ENCODE results near the gene PLGRKT. TPM values are rescaled to one million over a fixed set of nuclear protein-coding genes. Genes with fewer than 3 reads are reported as not detected.

Gene PLGRKT
- total and polyA plus RNA-seq, 2 experiments from 2014 or later: 13.1 to 31.5 TPM

DNA sequence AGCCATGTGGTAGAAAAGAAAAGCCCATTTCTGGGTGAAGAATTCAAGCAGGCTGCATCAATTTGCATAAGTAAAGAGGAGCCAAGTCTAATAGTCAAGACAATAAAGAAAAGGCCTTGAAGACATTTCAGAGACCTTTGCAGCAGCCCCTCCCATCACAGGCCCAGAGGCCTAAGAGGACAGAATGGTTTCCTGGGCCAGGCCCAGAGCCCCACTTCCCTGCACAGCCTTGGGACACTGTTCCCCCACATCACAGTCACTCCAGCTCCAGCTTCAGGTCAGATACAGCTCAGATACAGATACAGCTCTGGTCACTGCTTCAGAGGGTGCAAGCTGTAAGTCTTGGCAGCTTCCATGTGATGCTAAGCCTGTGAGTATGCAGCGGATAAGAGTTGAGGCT is 29.1 kb downstream of the PLGRKT start:
- no peak for DNase-seq (ENCODE audit: low spot score)
- H4K20me1 ChIP-seq (replicated peaks; ENCODE audit: insufficient read depth): no peaks in the 10 kb centered on the region
- H3K4me1 ChIP-seq (ENCODE audit: insufficient read depth): no peaks in the 10 kb centered on the region
- H3K9me2 ChIP-seq (ENCODE audit: insufficient read depth): no peaks in the 10 kb centered on the region
- H3K4me2 ChIP-seq: no peak overlapping the region
- TF ChIP-seq NANOG (IDR thresholded peaks at IDR 0.05; ENCODE audit: borderline replicate concordance) (no peak), ZNF114 (CRISPR knock-in tag; IDR thresholded peaks at IDR 0.05) (no peak), JUNB (IDR thresholded peaks at IDR 0.05; ENCODE audit: unreplicated experiment) (no peak), CREB1 (CRISPR knock-in tag; IDR thresholded peaks at IDR 0.05; ENCODE audit: low read depth) (no peak), EZH2phosphoT487 (IDR thresholded peaks at IDR 0.05; ENCODE audit: unreplicated experiment) (no peak), EZH2 (IDR thresholded peaks at IDR 0.05; ENCODE audit: low read depth, unreplicated experiment) (no peak), STAT1 (IDR thresholded peaks at IDR 0.05; ENCODE audit: unreplicated experiment) (no peak), ZNF331 (CRISPR knock-in tag; IDR thresholded peaks at IDR 0.05; ENCODE audit: low read depth) (no peak), POLR2AphosphoS5 (IDR thresholded peaks at IDR 0.05; ENCODE audit: low read depth) (no peak)
- TF ChIP-seq, protein P1, sequence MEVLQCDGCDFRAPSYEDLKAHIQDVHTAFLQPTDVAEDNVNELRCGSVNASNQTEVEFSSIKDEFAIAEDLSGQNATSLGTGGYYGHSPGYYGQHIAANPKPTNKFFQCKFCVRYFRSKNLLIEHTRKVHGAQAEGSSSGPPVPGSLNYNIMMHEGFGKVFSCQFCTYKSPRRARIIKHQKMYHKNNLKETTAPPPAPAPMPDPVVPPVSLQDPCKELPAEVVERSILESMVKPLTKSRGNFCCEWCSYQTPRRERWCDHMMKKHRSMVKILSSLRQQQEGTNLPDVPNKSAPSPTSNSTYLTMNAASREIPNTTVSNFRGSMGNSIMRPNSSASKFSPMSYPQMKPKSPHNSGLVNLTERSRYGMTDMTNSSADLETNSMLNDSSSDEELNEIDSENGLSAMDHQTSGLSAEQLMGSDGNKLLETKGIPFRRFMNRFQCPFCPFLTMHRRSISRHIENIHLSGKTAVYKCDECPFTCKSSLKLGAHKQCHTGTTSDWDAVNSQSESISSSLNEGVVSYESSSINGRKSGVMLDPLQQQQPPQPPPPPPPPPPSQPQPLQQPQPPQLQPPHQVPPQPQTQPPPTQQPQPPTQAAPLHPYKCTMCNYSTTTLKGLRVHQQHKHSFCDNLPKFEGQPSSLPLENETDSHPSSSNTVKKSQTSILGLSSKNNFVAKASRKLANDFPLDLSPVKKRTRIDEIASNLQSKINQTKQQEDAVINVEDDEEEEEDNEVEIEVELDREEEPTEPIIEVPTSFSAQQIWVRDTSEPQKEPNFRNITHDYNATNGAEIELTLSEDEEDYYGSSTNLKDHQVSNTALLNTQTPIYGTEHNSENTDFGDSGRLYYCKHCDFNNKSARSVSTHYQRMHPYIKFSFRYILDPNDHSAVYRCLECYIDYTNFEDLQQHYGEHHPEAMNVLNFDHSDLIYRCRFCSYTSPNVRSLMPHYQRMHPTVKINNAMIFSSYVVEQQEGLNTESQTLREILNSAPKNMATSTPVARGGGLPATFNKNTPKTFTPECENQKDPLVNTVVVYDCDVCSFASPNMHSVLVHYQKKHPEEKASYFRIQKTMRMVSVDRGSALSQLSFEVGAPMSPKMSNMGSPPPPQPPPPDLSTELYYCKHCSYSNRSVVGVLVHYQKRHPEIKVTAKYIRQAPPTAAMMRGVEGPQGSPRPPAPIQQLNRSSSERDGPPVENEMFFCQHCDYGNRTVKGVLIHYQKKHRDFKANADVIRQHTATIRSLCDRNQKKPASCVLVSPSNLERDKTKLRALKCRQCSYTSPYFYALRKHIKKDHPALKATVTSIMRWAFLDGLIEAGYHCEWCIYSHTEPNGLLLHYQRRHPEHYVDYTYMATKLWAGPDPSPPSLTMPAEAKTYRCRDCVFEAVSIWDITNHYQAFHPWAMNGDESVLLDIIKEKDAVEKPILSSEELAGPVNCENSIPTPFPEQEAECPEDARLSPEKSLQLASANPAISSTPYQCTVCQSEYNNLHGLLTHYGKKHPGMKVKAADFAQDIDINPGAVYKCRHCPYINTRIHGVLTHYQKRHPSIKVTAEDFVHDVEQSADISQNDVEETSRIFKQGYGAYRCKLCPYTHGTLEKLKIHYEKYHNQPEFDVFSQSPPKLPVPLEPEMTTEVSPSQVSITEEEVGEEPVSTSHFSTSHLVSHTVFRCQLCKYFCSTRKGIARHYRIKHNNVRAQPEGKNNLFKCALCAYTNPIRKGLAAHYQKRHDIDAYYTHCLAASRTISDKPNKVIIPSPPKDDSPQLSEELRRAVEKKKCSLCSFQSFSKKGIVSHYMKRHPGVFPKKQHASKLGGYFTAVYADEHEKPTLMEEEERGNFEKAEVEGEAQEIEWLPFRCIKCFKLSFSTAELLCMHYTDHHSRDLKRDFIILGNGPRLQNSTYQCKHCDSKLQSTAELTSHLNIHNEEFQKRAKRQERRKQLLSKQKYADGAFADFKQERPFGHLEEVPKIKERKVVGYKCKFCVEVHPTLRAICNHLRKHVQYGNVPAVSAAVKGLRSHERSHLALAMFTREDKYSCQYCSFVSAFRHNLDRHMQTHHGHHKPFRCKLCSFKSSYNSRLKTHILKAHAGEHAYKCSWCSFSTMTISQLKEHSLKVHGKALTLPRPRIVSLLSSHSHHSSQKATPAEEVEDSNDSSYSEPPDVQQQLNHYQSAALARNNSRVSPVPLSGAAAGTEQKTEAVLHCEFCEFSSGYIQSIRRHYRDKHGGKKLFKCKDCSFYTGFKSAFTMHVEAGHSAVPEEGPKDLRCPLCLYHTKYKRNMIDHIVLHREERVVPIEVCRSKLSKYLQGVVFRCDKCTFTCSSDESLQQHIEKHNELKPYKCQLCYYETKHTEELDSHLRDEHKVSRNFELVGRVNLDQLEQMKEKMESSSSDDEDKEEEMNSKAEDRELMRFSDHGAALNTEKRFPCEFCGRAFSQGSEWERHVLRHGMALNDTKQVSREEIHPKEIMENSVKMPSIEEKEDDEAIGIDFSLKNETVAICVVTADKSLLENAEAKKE (CRISPR knock-in tag; IDR thresholded peaks at IDR 0.05): no peak
- TF ChIP-seq, protein P2, sequence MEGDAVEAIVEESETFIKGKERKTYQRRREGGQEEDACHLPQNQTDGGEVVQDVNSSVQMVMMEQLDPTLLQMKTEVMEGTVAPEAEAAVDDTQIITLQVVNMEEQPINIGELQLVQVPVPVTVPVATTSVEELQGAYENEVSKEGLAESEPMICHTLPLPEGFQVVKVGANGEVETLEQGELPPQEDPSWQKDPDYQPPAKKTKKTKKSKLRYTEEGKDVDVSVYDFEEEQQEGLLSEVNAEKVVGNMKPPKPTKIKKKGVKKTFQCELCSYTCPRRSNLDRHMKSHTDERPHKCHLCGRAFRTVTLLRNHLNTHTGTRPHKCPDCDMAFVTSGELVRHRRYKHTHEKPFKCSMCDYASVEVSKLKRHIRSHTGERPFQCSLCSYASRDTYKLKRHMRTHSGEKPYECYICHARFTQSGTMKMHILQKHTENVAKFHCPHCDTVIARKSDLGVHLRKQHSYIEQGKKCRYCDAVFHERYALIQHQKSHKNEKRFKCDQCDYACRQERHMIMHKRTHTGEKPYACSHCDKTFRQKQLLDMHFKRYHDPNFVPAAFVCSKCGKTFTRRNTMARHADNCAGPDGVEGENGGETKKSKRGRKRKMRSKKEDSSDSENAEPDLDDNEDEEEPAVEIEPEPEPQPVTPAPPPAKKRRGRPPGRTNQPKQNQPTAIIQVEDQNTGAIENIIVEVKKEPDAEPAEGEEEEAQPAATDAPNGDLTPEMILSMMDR (conservative IDR thresholded peaks at IDR 0.05; ENCODE audit: low read depth in 2 of 2): no peak
- TF ChIP-seq, protein P3, sequence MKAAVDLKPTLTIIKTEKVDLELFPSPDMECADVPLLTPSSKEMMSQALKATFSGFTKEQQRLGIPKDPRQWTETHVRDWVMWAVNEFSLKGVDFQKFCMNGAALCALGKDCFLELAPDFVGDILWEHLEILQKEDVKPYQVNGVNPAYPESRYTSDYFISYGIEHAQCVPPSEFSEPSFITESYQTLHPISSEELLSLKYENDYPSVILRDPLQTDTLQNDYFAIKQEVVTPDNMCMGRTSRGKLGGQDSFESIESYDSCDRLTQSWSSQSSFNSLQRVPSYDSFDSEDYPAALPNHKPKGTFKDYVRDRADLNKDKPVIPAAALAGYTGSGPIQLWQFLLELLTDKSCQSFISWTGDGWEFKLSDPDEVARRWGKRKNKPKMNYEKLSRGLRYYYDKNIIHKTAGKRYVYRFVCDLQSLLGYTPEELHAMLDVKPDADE (IDR thresholded peaks at IDR 0.05): no peak
- TF ChIP-seq, protein P4, sequence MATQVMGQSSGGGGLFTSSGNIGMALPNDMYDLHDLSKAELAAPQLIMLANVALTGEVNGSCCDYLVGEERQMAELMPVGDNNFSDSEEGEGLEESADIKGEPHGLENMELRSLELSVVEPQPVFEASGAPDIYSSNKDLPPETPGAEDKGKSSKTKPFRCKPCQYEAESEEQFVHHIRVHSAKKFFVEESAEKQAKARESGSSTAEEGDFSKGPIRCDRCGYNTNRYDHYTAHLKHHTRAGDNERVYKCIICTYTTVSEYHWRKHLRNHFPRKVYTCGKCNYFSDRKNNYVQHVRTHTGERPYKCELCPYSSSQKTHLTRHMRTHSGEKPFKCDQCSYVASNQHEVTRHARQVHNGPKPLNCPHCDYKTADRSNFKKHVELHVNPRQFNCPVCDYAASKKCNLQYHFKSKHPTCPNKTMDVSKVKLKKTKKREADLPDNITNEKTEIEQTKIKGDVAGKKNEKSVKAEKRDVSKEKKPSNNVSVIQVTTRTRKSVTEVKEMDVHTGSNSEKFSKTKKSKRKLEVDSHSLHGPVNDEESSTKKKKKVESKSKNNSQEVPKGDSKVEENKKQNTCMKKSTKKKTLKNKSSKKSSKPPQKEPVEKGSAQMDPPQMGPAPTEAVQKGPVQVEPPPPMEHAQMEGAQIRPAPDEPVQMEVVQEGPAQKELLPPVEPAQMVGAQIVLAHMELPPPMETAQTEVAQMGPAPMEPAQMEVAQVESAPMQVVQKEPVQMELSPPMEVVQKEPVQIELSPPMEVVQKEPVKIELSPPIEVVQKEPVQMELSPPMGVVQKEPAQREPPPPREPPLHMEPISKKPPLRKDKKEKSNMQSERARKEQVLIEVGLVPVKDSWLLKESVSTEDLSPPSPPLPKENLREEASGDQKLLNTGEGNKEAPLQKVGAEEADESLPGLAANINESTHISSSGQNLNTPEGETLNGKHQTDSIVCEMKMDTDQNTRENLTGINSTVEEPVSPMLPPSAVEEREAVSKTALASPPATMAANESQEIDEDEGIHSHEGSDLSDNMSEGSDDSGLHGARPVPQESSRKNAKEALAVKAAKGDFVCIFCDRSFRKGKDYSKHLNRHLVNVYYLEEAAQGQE (IDR thresholded peaks at IDR 0.05; ENCODE audit: unreplicated experiment): no peak
- no peaks in the 10 kb centered on the region for H3F3A ChIP-seq (replicated peaks; ENCODE audit: low read depth)
- ATAC-seq: no peak
- no peak overlapping the region for H3K27ac ChIP-seq (ENCODE audit: low read depth)
- H3K36me3 Mint-ChIP-seq (ENCODE audit: low read depth): peaks cover 37% of the 10 kb centered on the region
- no peaks in the 10 kb centered on the region for H3K4me1 Mint-ChIP-seq
- H3K36me3 ChIP-seq (ENCODE audit: insufficient read depth): 0 out of 2 replicates have a peak, but pooled peaks cover 15% of the 10 kb centered on the region
- H2AFZ ChIP-seq: no peak overlapping the region
- H3K27me3 ChIP-seq (ENCODE audit: insufficient read depth): no peaks in the 10 kb centered on the region
- H3K9me3 Mint-ChIP-seq: peaks cover 67% of the 10 kb centered on the region
- H3K4me3 Mint-ChIP-seq: no peak overlapping the region
- no peak overlapping the region for H3K4me3 ChIP-seq
- no peak overlapping the region for H3K27ac Mint-ChIP-seq
- H3K27me3 Mint-ChIP-seq (ENCODE audit: insufficient read depth, low read depth, poor library complexity): no peaks in the 10 kb centered on the region
- H3K79me2 ChIP-seq (replicated peaks; ENCODE audit: insufficient read depth): no peaks in the 10 kb centered on the region
